OCI-LY3 (cell line): ENCODE data around the gene CCBE1.

Experiments
- H2AFZ ChIP-seq: fragments of 200-600, 300-600 bp; shearing (Covaris generic); 2 replicates; pipeline ENCODE4 v1.6.0; 2014; ENCODE audit warnings: antibody characterized with exemption, low read depth, low read length
- H3K27ac ChIP-seq: fragments of 200-600, 300-600 bp; sonication (generic); 2 replicates; pipeline ENCODE4 v1.5.1; 2014; ENCODE audit warnings: mild to moderate bottlenecking, low read length, moderate library complexity, mixed read lengths
- H3K27me3 ChIP-seq: fragments of 200-600, 300-600 bp; sonication (generic); 2 replicates; pipeline ENCODE4 v1.6.1; 2014; ENCODE audit warnings: low read depth, low read length, mixed read lengths
- H3K36me3 ChIP-seq: fragments of 200-600, 300-600 bp; sonication (generic); replicated peaks from 2 replicates; pipeline ENCODE3; 2014; ENCODE audit warnings: low read depth, low read length, mixed read lengths
- H3K4me1 ChIP-seq: fragments of 300-600, 200-600 bp; sonication (generic); 2 replicates; pipeline ENCODE4 v1.6.1; 2014; ENCODE audit warnings: low read length, mixed read lengths
- H3K4me2 ChIP-seq: fragments of 200-600, 300-600 bp; sonication (generic); 2 replicates; pipeline ENCODE4 v1.6.1; 2014; ENCODE audit warnings: low read length, mixed read lengths
- H3K4me3 ChIP-seq: fragments of 300-600, 200-600 bp; sonication (generic); 2 replicates; pipeline ENCODE4 v1.5.1; 2014; ENCODE audit warnings: antibody characterized with exemption, mild to moderate bottlenecking, low read length, moderate library complexity
- H3K79me2 ChIP-seq: fragments of 300-600, 200-600 bp; shearing (Covaris generic); 2 replicates; pipeline ENCODE4 v1.6.1; 2014; ENCODE audit warnings: mild to moderate bottlenecking, low read length, mixed read lengths
- H3K9ac ChIP-seq: fragments of 300-600, 200-600 bp; shearing (Covaris generic); 2 replicates; pipeline ENCODE4 v1.6.0; 2014; ENCODE audit warnings: mild to moderate bottlenecking, low read length, moderate library complexity
- H3K9me3 ChIP-seq: fragments of 200-600, 300-600 bp; shearing (Covaris generic); 2 replicates; pipeline ENCODE4 v1.6.1; 2014; ENCODE audit warnings: low read length, mixed read lengths; ENCODE audit not compliant: insufficient read depth
- H4K20me1 ChIP-seq: fragments of 200-600, 300-600 bp; sonication (generic); 2 replicates; pipeline ENCODE4 v1.6.1; 2016; ENCODE audit warnings: low read length, mixed read lengths; ENCODE audit not compliant: insufficient read depth
- EZH2phosphoT487 ChIP-seq: fragments of 200-600 bp; shearing (Covaris generic); IDR thresholded peaks from 2 replicates; pipeline ENCODE4 v1.6.1; 2018; ENCODE audit warnings: antibody characterized with exemption, mixed run types, low read depth
- TF ChIP-seq, protein P1 (sequence below): fragments of 200-600, 300-600 bp; sonication (generic); IDR thresholded peaks from 2 replicates; pipeline ENCODE4 v1.5.1; 2014; ENCODE audit warnings: antibody characterized with exemption, low read length, low read depth

The CCBE1 gene

GRCh38 chr18:59563176-59563785, 133.9 kb downstream of the CCBE1 start:
- no peak overlapping the region for H2AFZ ChIP-seq
- H3K4me3 ChIP-seq, result no peak overlapping the region
- no peaks in the 10 kb centered on the region for H3K36me3 ChIP-seq
- no peaks in the 10 kb centered on the region for H3K4me1 ChIP-seq
- H3K27ac ChIP-seq, result no peak overlapping the region
- H3K9ac ChIP-seq, result no peak overlapping the region
- no peak overlapping the region for H3K4me2 ChIP-seq
- no peaks in the 10 kb centered on the region for H3K9me3 ChIP-seq
- no peaks in the 10 kb centered on the region for H4K20me1 ChIP-seq
- H3K27me3 ChIP-seq, result peaks cover 19% of the 10 kb centered on the region
- TF ChIP-seq, protein P1, sequence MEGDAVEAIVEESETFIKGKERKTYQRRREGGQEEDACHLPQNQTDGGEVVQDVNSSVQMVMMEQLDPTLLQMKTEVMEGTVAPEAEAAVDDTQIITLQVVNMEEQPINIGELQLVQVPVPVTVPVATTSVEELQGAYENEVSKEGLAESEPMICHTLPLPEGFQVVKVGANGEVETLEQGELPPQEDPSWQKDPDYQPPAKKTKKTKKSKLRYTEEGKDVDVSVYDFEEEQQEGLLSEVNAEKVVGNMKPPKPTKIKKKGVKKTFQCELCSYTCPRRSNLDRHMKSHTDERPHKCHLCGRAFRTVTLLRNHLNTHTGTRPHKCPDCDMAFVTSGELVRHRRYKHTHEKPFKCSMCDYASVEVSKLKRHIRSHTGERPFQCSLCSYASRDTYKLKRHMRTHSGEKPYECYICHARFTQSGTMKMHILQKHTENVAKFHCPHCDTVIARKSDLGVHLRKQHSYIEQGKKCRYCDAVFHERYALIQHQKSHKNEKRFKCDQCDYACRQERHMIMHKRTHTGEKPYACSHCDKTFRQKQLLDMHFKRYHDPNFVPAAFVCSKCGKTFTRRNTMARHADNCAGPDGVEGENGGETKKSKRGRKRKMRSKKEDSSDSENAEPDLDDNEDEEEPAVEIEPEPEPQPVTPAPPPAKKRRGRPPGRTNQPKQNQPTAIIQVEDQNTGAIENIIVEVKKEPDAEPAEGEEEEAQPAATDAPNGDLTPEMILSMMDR, result no peak
- no peak for TF ChIP-seq EZH2phosphoT487
- H3K79me2 ChIP-seq, result no peaks in the 10 kb centered on the region

DNA sequence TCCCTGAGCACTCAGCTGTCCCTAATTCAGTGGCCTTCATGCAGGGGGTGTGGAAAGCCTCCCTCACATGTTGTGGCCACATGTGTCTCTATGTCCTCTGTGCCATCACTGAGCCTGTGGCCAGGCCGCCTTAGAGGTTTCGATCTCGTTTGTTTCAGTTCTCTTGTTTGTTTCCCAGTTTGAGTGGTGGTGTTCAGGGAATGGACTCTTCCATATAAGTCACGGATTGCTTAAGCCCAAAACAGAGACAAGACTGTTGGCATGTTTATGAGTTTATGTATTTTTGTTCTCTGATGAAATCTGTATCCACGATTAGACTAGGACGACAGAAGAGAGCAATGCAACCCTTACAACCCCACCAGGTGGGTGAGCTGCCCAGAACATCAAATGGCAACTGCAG, 134.5 kb downstream of the CCBE1 start:
- no peaks in the 10 kb centered on the region for H3K9me3 ChIP-seq
- TF ChIP-seq EZH2phosphoT487, result no peak
- TF ChIP-seq, protein P1, result no peak
- H3K4me2 ChIP-seq, result no peak overlapping the region
- peaks cover 19% of the 10 kb centered on the region; the same call in 1 of the 2 replicates for H3K27me3 ChIP-seq
- no peaks in the 10 kb centered on the region for H3K4me1 ChIP-seq
- H3K27ac ChIP-seq, result no peak overlapping the region
- H3K9ac ChIP-seq, result no peak overlapping the region
- no peaks in the 10 kb centered on the region for H4K20me1 ChIP-seq
- no peak overlapping the region for H3K4me3 ChIP-seq
- H2AFZ ChIP-seq, result no peak overlapping the region
- no peaks in the 10 kb centered on the region for H3K36me3 ChIP-seq
- H3K79me2 ChIP-seq, result no peaks in the 10 kb centered on the region

GRCh38 chr18:59561612-59562011, 135.6 kb downstream of the CCBE1 start:
- H3K4me1 ChIP-seq, result no peaks in the 10 kb centered on the region
- H3K9ac ChIP-seq, result no peak overlapping the region
- peaks cover 17% of the 10 kb centered on the region; the same call in 1 of the 2 replicates for H3K27me3 ChIP-seq
- H3K79me2 ChIP-seq, result no peaks in the 10 kb centered on the region
- no peaks in the 10 kb centered on the region for H3K9me3 ChIP-seq
- no peak overlapping the region for H3K4me2 ChIP-seq
- no peak overlapping the region for H3K27ac ChIP-seq
- no peaks in the 10 kb centered on the region for H3K36me3 ChIP-seq
- H3K4me3 ChIP-seq, result no peak overlapping the region
- H4K20me1 ChIP-seq, result no peaks in the 10 kb centered on the region
- H2AFZ ChIP-seq, result no peak overlapping the region
- TF ChIP-seq, protein P1, result no peak
- TF ChIP-seq EZH2phosphoT487, result no peak

DNA sequence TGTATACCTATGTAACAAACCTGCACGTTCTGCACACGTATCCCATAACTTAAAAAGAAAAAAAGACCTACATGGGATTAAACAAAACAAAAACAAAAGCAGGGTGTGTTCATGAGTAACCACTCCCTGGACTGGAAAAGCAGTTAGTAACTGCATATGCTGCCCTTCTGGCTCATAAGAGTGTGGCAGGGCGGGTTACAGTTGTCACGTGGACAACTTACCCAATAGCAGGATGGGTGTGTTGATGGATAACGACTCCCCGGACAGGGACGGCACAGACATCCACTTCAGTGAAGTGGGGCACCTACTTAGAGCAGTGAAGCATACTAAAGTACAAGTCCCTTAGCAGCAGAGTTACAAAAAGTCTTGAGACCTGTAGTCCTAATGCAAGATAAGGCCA, 136.7 kb downstream of the CCBE1 start:
- no peaks in the 10 kb centered on the region for H3K79me2 ChIP-seq
- no peaks in the 10 kb centered on the region for H3K4me1 ChIP-seq
- no peak overlapping the region for H3K4me2 ChIP-seq
- no peaks in the 10 kb centered on the region for H3K9me3 ChIP-seq
- no peak overlapping the region for H2AFZ ChIP-seq
- no peak overlapping the region for H3K4me3 ChIP-seq
- no peaks in the 10 kb centered on the region for H4K20me1 ChIP-seq
- H3K9ac ChIP-seq, result no peak overlapping the region
- no peaks in the 10 kb centered on the region for H3K36me3 ChIP-seq
- no peak overlapping the region for H3K27ac ChIP-seq
- TF ChIP-seq, protein P1, result no peak
- TF ChIP-seq EZH2phosphoT487, result no peak
- H3K27me3 ChIP-seq, result peaks cover 24% of the 10 kb centered on the region
